ENCODE measurements around the gene TMEM219. TPM values are rescaled to one million over a fixed set of nuclear protein-coding genes. Genes with fewer than 3 reads are reported as not detected.

Gene TMEM219
- total and polyA plus RNA-seq, 12 donors, result 53.0 to 105 (median 69.3) TPM

GRCh38 chr16:30009085-30009862 lies 47.4 kb downstream of the TMEM219 start:
- no peak for TF ChIP-seq CTCF (IDR thresholded peaks at IDR 0.05)
- intact Hi-C loops (cut with DNase I), result loop anchor here in 5 of 10 donors (5.0 to 10.0 kb wide), 5 partner anchors 82 to 304 kb away; partner anchors contain the start of genes KCTD13 (in 4 of the 5) and CDIPT (in 2 of the 5)
- no peak for DNase-seq
- Histone ChIP-seq H3K36me3 (peaks cover 0 to 9% (median 0%) of the 10 kb centered on the region in 9 donors), H3K4me3 (no peak overlapping the region), H3K4me1 (peaks cover 3 to 31% (median 18%) of the 10 kb centered on the region in 9 donors), H3K27me3 (peaks cover 19 to 52% (median 46%) of the 10 kb centered on the region in 7 donors), H3K27ac (no peak overlapping the region), H3K9me3 (no peaks in the 10 kb centered on the region)
- WGBS, 2 donors, result 38 to 50% methylated on average over 24 to 26 of the region's 26 CpGs
- ATAC-seq, result no peak

- no peak for TF ChIP-seq CTCF (IDR thresholded peaks at IDR 0.05)
- Histone ChIP-seq H3K27me3 (peaks cover 19 to 52% (median 46%) of the 10 kb centered on the region in 7 donors), H3K9me3 (no peaks in the 10 kb centered on the region), H3K36me3 (peaks cover 0 to 6% (median 0%) of the 10 kb centered on the region in 9 donors), H3K4me3 (peak overlapping the region in 8 of 10 donors; percentile 33 to 54 (median 44)), H3K27ac (no peak overlapping the region), H3K4me1 (peaks cover 3 to 30% (median 18%) of the 10 kb centered on the region in 9 donors)
- intact Hi-C loops (cut with DNase I), result loop anchor here in 6 of 10 donors (5.0 to 10.0 kb wide), 7 partner anchors 75 to 315 kb away; partner anchors contain the start of genes KCTD13 (in 4 of the 6) and CDIPT (in 2 of the 6)
- ATAC-seq (no peak), DNase-seq (no peak)
- 16 to 18% methylated on average over 34 of the region's 34 CpGs for WGBS, 2 donors
Measured at GRCh38 chr16:30009990-30010843, 48.3 kb downstream of the TMEM219 start.

- ATAC-seq (no peak), DNase-seq (no peak)
- no peak for TF ChIP-seq CTCF (IDR thresholded peaks at IDR 0.05)
- WGBS, 2 donors, result 1% methylated on average over 45 to 99 of the region's 99 CpGs
- H3K9me3 ChIP-seq, result no peaks in the 10 kb centered on the region
- H3K4me1 ChIP-seq, result peaks cover 3 to 24% (median 18%) of the 10 kb centered on the region in 9 donors
- no peak within 1 kb of the TSS for H3K27ac ChIP-seq
- H3K4me3 ChIP-seq, result peak within 1 kb of the TSS in 9 of 10 donors; percentile 23 to 54 (median 43)
- intact Hi-C loops (cut with DNase I), result loop anchor here in 2 of 10 donors (10.0 kb wide), 2 partner anchors 76 to 316 kb away; no protein-coding TSS in a partner anchor
- peaks cover 0 to 4% (median 0%) of the 10 kb centered on the region in 9 donors for H3K36me3 ChIP-seq
- peaks cover 19 to 52% (median 46%) of the 10 kb centered on the region in 7 donors for H3K27me3 ChIP-seq
Measured at GRCh38 chr16:30010844-30011713, 49.2 kb downstream of the TMEM219 start, which contains the start of gene DOC2A. Gene DOC2A (minus strand): TSS chr16:30011027. CDS start chr16:30010222, 805 bp downstream.
